Caki2 (cell line): ENCODE data around the gene AATF. TPM values are rescaled to one million over a fixed set of nuclear protein-coding genes. Genes with fewer than 3 reads are reported as not detected.

Experiments
- DNase-seq: peaks from one replicate; pipeline ENCODE4 v3.0.0-alpha.2; 2015; ENCODE audit warnings: low read depth
- in situ Hi-C: cut with HindIII; loops from 2 replicates; pipeline ENCODE4 v1.10.0; 2016; ENCODE audit warnings: low sequenced_read_pairs, low pct_unique_long_range_greater_than_20kb, mixed read lengths
- total RNA-seq: library from RNA; depleted of rRNA; stranded (reverse); fragments of >200 nt; shearing (Covaris generic); gene quantifications from 2 replicates; pipeline ENCODE4 v1.2.3, GENCODE V29; 2014; ENCODE audit warnings: low replicate concordance

The AATF gene
- total RNA-seq, 1 experiment from 2014 or later = 49.9 TPM

- in situ Hi-C loops = no loop called here
- DNase-seq = no peak
Measured at GRCh38 chr17:36928471-36929345, 20.0 kb upstream of the AATF start.

DNA sequence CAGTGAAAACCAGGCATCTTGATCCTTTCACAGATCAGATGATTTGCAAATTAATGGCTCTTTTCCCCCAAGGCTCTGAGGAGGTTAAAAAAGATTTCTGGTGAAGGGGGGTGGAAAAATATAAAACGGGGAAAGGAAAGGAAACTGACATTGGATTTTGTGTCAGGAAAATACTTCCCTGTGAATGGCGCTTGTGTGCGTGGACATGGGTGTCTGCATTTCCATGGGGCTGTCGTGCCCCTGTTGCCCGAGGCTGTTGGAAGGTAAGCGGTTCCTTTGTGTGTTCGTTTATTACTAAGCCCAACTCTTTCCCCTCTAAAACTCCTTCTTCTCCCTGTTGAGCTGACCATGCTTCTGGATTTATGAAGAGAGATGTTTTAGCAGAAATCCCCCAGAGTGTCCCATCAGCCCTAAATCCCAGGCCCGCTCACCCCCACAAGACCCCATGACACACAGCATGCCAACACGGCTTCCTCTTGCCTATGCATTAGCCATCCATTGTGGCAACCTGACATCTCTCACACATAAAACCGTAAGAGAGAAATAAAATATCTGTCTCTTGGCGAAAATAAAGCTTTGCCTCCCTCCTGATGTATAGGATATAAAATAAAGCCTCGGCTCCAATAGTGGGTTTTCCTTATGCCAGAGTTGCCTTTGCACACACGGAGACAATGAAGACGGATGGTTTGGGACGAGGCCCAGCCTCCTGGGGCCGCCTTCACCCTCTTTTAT, 18.7 kb upstream of the AATF start:
- no peak for DNase-seq
- in situ Hi-C loops = no loop called here

- DNase-seq = no peak
- in situ Hi-C loops = no loop called here
Measured at GRCh38 chr17:36930583-36930900, 18.2 kb upstream of the AATF start.

GRCh38 chr17:36931096-36931696, 17.6 kb upstream of the AATF start:
- no peak for DNase-seq
- in situ Hi-C loops = no loop called here

DNA sequence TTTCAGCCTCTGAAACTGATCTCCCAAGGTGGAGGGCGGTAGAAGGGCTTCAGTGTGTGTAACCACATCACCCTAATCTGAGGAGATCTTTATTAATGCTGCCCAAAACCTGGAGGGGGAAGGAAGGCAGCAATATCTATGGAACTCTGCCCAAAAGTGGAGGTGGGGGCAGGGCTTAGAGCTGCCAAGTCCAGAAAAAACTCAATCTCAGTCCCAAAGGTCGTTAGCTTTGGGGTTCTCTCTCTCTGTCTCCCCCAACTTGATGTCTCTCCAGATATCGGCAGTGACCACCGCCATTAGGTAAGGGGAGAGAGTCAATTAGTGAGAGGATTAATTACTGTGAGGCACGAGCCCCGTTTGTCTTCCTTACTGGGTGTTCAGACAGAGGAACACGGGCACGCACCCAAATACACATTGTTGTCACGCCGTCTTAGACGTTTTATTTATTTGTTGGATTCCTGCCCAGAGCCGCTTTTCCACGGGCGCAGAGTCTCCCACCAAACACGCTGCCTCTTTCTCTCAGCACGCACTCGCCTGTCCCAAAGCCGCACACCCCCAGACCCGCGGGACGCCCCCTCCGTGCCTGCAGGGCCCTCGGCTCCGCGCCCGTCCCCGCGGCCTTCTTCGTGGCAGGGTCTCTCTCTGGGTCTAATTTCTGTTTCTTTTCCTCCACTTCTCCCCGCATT, 16.9 kb upstream of the AATF start:
- in situ Hi-C loops = no loop called here

DNA sequence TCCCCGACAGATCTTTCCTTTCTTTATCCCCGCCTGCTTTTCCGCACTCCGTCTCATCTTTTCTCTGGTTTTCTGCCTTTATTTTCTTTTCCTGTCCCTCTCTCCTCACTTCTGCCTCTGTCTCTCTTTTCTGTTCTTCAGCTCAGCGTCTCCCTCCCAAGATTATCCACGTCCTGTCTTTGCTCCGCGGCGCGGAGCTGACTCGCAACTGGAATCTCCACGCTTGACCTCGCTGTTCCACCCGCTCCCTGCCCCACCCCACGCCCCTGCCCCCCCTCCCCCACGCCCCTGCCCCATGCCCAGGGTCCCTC, 16.4 kb upstream of the AATF start:
- DNase-seq = no peak
- in situ Hi-C loops = no loop called here

More for the DNA sequence above, 16.9 kb upstream of the AATF start:
- DNase-seq = no peak

DNA sequence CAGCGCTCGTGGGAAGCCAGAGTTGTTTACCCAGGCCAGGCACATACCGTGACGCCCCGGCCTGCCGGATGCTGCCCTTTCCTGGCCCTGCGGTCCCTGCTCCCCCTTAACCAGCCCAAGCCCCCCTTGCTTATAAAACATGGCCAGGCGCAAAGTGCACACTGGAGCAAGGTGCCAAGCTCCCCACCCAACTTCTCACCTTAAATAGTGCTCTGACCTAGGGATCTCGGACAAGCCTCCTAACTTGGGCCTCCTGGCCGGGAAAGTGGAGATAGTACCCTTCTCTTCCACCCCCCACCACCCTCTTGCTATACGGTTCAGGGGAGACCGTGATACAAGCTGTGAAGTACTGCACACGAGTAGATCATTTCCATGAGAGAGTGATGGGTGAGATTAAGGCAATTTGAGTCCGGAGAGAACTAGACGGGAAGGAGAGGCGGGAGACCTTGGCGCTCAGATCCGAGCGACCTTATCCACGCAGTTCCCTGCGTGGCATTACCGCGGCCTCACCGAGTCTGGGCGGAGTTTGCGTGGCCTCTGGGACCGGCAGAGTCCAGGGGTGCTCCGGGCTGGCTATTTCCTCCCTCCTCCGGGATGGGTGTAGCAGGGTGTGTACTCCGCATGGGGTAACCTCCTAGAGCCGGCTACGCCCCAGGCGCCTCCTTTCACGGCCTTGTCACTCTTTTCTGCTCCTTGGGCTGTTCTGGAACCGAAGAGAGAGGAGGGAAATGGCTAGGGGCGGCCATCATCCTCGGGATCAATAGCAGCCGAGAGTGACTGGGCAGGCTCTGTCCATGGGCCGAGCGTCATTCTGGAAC, 15.9 kb upstream of the AATF start:
- in situ Hi-C loops = no loop called here
- no peak for DNase-seq

- DNase-seq = no peak
- in situ Hi-C loops = no loop called here
Measured at GRCh38 chr17:36933512-36934143, 15.1 kb upstream of the AATF start.

GRCh38 chr17:36934144-36934691, 14.5 kb upstream of the AATF start:
- DNase-seq = no peak
- in situ Hi-C loops = no loop called here

DNA sequence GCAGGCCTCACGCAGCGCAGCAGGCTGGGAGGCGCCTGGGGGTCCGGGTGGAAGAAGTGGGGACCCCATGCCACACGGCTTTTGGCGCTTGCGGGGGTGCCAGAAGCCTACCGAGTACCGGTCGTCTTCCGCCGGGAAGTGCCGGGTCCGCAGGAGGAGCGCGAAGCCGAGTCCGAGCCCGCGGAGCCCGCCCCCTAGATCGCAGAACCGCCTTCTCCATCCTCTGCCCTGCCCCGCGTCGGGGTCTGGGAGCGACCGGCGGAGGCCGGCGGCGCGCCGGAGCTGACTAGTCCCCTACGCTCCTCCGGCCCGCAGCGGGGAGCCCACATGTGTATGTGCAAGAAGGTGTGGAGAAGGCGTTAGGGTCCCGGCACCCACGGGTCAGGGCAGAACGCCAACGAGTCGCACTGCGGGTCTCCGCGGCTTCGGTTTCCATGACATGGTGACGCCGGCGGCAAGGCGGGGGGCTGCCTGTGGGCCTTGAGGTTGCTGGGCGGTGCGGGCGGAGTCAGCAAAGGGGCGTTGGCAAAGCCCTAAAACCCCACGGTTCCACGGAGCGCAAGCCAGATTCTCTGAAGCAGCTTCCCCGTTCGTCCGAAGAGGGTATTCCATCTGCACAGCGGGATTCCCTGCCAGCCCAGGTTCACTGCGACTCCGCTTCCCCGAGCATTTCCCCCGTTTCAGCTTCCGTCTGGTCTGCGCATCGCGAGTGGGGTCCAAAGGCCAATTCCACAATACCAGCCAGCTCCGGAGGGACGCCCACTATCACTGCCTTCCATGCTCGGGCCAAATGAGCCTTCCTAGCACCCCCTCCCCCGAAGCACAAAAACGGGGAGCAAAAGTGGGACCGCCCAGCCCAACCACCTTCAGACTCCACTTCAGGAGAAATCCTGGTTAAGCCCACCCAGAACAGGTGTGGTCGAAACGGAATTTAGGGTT, 13.8 kb upstream of the AATF start:
- in situ Hi-C loops = no loop called here
- no peak for DNase-seq

- DNase-seq = peak; percentile 74
- in situ Hi-C loops = no loop called here
Measured at GRCh38 chr17:36935671-36936454, 12.9 kb upstream of the AATF start.

DNA sequence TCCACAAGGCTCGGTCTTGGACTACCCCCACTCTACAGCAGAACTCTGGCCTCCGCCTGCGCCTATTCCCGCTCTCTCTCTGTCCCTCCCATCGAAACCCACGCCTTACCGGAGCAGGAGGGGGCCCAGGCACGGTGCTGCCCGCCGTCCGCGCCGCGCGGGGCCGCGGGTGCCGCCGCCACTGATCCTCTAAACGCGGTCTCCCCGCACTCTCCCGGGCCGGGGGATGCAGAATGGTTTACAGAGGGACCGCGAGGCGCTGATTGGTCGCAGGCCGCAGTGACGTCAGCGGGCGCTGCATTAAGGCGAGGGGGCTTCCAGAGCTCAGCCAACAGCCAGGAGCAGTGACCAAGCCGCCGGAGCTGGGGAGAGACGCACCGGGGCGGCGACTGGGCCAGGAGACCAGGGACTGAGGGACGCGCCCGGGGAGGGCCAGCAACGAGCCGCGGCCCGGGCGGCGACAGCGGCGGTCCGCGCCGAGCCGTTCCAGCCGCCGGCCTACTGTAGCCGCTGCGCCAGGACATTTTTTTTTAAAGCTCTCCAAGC, 12.2 kb upstream of the AATF start:
- in situ Hi-C loops = no loop called here

GRCh38 chr17:36937001-36937958, 11.5 kb upstream of the AATF start, which contains the start of gene LHX1:
LHX1 (plus strand) TSS chr17:36937475; CDS start chr17:36938198, 723 bp downstream.
- in situ Hi-C loops = no loop called here
- DNase-seq = no peak

More for the DNA sequence above, 12.2 kb upstream of the AATF start:
- peak; percentile 74 for DNase-seq

- in situ Hi-C loops = no loop called here
- DNase-seq = no peak
Measured at GRCh38 chr17:36937959-36938565, 10.7 kb upstream of the AATF start.
